GM10847 (cell line): ENCODE results near the gene SCT.

Source experiments
- POLR2A ChIP-seq: IDR thresholded peaks from 2 replicates; pipeline ENCODE4 v1.6.1; 2011; ENCODE audit not compliant: insufficient read length; ENCODE audit errors: extremely low read depth

The SCT gene

GRCh38 chr11:630871-631270 lies 3.9 kb upstream of the SCT start:
- no peak for TF ChIP-seq POLR2A

- no peak for TF ChIP-seq POLR2A
These were observed 2.2 kb upstream of the SCT start for GRCh38 chr11:629237-629583.

DNA sequence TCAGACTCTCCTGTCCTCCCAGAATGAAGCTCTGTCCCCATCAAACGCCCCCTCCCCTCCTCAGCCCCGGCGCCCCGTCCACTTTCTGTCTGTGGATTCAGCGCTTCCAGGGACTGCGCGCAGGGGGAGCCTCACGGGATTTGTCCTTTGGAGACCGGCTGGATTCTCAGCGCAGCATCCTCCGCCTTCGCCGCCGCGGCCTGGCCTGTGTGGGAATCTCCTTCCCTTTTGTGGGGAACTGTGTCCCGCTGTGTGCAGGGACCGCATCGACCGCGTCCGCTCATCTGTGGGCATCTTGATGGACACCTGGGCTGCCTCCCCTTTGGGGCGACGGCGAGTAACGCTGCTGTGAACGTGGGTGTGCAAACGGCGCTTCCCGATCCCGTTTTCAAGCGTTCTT lies 1.1 kb upstream of the SCT start:
- no peak for TF ChIP-seq POLR2A

- TF ChIP-seq POLR2A, result no peak
These were observed 261 bp upstream of the SCT start for GRCh38 chr11:627308-627576.

DNA sequence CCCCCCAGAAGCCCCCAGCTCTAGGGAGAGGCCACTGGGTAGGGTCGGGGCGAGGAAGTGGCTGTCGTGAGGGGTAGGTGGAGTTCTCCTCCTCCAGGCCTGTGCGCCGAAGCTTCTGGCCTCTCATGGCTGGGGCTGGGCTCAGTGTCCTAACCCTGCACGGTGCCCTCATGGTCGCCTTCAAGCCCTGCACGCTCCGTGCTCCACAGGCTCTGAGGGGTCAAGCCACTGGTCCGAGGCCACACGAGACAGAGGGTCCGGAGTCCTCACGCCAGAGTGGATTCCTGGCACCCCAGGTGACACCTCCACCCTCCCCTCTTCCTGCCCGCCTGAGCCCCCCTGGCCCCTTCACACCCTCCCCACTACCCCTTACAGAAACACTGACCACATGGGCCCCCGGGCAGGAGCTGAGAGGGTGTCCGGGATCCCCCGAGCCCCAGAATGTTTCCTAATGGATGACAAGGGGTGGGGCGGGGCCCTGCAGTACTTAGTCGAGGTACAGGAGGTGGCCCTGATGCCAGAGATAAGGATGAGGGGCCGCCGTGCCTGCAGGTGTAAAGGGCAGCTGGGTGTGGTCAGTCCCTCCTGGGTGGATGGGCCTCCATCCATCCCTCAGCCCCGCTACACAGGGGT lies 1.2 kb downstream of the SCT start:
- no peak for TF ChIP-seq POLR2A

- no peak for TF ChIP-seq POLR2A
These were observed 2.0 kb downstream of the SCT start, which contains the start of gene CDHR5 for GRCh38 chr11:624705-625635. Gene CDHR5, minus strand, starts transcription at chr11:624955. Its CDS starts 53 bp downstream, at chr11:624902.

DNA sequence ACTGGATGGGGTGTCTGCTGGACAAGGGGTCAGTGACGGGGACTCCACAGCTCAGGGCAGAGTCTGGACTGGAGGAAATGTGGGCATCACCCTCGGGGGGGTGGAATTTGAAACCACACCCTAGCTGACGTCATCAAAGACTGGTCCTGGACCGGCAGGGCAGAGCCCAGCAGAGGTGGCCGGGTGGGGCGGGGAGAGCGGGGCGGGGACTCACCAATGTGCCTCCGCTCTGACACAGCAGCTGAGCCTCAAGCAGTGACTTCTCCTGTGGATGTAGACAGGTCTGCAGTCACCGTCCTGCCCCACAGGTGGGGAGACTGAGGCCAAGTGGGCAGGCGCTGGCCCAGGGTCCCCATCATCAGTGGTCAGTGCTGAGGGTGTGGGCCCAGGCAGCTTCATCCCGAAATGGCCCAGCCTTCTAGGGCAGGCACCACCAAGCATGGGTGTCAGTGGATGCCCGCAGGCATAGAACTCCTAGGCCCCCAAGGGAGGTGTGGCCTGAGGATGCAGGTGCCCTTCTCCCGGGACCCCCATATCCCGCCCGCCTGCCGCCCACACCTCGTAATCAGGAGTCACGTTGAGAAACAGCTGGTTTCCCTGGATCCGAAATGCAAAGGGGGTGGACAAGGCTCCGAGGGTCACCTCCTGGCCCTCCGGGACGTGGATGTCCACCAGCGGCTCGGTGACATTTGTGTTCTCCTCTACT lies 2.8 kb downstream of the SCT start:
- TF ChIP-seq POLR2A, result no peak

- no peak for TF ChIP-seq POLR2A
These were observed 3.6 kb downstream of the SCT start for GRCh38 chr11:623349-623869.

GRCh38 chr11:621838-622237 lies 5.1 kb downstream of the SCT start:
- TF ChIP-seq POLR2A, result no peak

DNA sequence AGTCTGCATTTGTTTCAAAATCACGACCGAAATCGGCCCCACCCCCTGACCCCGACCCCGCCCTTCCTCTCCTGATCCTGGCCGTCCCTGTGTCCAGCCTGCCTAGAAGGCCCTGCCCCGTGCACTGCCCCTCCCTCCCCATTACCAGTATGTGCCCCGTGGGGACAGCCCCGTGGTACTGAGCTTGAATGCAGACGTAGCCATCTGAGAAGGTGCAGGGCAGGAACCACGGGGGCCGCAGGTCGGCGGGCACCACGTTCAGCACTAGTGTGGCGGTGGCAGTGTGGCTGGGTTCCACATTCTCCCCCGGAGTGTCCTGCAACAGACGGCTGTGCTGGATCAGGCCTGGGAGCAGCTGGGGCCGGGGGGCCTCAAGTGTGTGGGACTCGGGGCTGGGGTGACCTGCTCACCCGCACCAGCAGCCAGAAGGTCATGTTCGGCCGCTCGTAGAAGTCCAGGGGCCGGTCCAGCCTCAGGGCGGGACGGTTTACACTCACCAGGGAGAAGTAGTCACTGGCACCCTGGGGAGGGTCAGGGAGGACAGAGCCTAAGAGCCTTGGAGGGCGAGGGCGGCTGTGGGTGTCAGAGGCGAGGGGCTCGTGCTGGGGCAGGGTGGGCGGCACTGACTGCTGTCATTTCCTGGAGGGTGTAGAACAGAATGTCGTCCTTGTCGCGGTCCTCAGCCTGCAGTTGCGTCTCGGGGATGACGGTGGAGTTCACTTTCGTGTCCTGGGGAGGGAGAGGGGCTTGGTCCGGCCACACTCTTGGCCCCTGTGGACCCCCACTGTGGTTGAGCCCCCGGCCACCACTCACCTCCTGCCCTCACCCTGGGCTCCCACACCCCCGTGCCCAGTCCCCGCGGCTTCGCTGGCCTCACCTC lies 5.8 kb downstream of the SCT start:
- no peak for TF ChIP-seq POLR2A

- TF ChIP-seq POLR2A, result no peak
These were observed 6.8 kb downstream of the SCT start for GRCh38 chr11:620201-620600.

DNA sequence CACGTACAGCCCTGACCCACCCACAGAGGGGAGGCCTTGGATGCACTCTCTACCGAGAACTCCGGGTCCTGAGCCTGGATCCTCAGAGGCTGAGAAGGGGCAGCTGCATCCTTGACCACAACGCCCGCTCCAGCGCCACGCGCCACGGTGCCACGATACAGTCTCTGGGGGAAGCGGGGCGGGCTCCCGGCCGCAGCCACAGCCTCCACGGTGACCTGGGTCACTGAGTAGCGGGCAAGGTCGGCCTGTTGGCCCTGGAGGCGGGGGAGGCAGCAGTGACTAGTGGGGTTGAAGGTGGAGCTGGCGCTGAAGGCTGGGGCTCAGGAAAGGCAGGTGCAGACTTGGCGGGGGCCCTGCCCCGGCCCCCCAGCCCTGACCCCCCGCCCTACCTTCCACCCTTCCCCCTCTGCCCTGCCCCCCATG lies 7.3 kb downstream of the SCT start:
- TF ChIP-seq POLR2A, result no peak

DNA sequence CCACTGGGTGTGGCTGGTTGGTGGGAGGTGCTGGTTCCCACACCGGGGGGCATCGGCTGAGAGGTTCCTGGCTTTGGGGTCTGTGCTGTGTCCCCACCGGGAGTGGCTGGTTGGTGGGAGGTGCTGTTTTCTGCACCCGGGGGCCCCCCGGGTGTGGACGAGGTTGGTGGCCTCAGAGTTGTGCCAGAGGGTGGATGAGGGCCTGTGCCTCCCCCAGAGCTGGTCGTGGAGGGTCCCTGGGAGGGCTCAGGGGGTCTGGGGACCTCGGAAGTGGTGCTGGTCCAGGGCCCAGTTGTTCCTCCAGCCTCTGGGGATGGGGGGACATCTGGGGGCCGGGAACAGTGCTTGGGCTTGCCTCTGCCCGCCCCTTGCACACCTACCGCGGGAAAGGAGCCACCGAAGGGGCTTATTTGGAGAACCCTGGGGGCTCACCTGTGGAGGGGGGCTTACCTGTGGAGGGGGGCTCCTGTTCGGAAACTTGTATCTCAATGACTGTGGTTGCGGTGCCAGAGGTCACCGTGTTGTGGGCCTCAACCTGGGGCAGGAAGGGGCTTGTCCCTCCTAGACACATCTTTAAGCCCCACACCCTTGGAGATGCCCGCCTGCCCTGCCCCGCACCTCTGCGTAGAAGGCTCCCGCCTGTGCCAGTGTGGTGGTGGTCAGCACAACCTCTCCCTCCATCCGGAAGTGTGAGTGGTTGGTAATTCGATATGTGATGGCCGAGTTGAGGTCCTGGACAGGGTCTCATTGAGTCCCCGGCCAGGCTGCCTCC lies 7.9 kb downstream of the SCT start:
- no peak for TF ChIP-seq POLR2A
